Stomach (tissue), 4 donors: Measurements from ENCODE around the gene UGT1A1.

ENCODE experiments used
- EP300 ChIP-seq: sonication (generic); formaldehyde crosslinking; IDR thresholded peaks from one replicate; pipeline ENCODE4 v1.6.1; 2017; ENCODE audit warnings: antibody characterized with exemption
- TF ChIP-seq, protein P1 (sequence below), 7 experiments: fragments of 450-650 bp in 4 of 7; fragments of 200-600 bp in 3 of 7; sonication (generic) in 3 of 7; IDR thresholded peaks; one replicate each; pipeline ENCODE4 v1.5.1; 2016 to 2019; ENCODE audit warnings: antibody characterized with exemption in 7 of 7, control low read depth in 2 of 7, mild to moderate bottlenecking in 1 of 7

DNA sequence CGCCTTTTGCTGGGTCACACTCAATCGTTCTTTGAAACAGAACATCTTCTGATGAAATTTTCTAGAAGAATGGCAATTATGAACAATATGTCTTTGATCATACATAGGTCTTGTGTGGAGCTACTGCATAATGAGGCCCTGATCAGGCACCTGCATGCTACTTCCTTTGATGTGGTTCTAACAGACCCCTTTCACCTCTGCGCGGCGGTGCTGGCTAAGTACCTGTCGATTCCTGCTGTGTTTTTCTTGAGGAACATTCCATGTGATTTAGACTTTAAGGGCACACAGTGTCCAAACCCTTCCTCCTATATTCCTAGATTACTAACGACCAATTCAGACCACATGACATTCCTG, 46.8 kb upstream of the UGT1A1 start:
- TF ChIP-seq, protein P1, sequence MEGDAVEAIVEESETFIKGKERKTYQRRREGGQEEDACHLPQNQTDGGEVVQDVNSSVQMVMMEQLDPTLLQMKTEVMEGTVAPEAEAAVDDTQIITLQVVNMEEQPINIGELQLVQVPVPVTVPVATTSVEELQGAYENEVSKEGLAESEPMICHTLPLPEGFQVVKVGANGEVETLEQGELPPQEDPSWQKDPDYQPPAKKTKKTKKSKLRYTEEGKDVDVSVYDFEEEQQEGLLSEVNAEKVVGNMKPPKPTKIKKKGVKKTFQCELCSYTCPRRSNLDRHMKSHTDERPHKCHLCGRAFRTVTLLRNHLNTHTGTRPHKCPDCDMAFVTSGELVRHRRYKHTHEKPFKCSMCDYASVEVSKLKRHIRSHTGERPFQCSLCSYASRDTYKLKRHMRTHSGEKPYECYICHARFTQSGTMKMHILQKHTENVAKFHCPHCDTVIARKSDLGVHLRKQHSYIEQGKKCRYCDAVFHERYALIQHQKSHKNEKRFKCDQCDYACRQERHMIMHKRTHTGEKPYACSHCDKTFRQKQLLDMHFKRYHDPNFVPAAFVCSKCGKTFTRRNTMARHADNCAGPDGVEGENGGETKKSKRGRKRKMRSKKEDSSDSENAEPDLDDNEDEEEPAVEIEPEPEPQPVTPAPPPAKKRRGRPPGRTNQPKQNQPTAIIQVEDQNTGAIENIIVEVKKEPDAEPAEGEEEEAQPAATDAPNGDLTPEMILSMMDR (IDR thresholded peaks at IDR 0.05), result no peak
- no peak for TF ChIP-seq EP300
